IPS DF 6.9 (cell line): Measurements from ENCODE around the gene PRICKLE2.

Experiments used
- DNase-seq: peaks from one replicate; pipeline ENCODE4 v3.0.0-alpha.2; 2013; ENCODE audit warnings: low read depth, low spot score
- H3K27ac ChIP-seq: one replicate; pipeline ENCODE4 v1.5.1; 2013; ENCODE audit warnings: low read length, control low read depth
- H3K27me3 ChIP-seq: 2 replicates; pipeline ENCODE4 v1.6.1; 2013; ENCODE audit warnings: mild to moderate bottlenecking, low read length; ENCODE audit not compliant: control insufficient read depth, insufficient read depth
- H3K36me3 ChIP-seq: 2 replicates; pipeline ENCODE4 v1.6.1; 2013; ENCODE audit warnings: low read length; ENCODE audit not compliant: control insufficient read depth, insufficient read depth
- H3K4me1 ChIP-seq: 2 replicates; pipeline ENCODE4 v1.6.1; 2013; ENCODE audit warnings: low read length; ENCODE audit not compliant: control insufficient read depth, insufficient read depth
- H3K4me3 ChIP-seq: 2 replicates; pipeline ENCODE4 v1.5.1; 2013; ENCODE audit warnings: mild to moderate bottlenecking, low read length
- H3K9me3 ChIP-seq: 2 replicates; pipeline ENCODE4 v1.6.1; 2013; ENCODE audit warnings: low read length, inconsistent platforms; ENCODE audit not compliant: control insufficient read depth, insufficient read depth
- WGBS: extraction: QIAGEN DNeasy Blood & Tissue Kit; methylation state at CpG from one replicate; pipeline ENCODE4 v1.1.7; 2013; ENCODE audit warnings: mixed read lengths, missing lambda C conversion rate; ENCODE audit not compliant: insufficient read length, insufficient coverage; 5-methylcytosine and 5-hydroxymethylcytosine counted together

PRICKLE2 gene

GRCh38 chr3:64224826-64225610, at the start of gene PRICKLE2:
Gene PRICKLE2, minus strand, starts transcription at chr3:64225466. Its CDS starts 26,539 bp downstream, at chr3:64198927.
- no peaks in the 10 kb centered on the region; the same call in 1 of the 2 replicates for H3K27me3 ChIP-seq
- DNase-seq = no peak
- no peak within 1 kb of the TSS for H3K27ac ChIP-seq
- no peak within 1 kb of the TSS for H3K4me3 ChIP-seq
- no CpG with 5 or more reads among the region's 13 CpGs for whole genome bisulfite sequencing
- H3K36me3 ChIP-seq = no peaks in the 10 kb centered on the region
- H3K9me3 ChIP-seq = no peaks in the 10 kb centered on the region
- peaks cover 2% of the 10 kb centered on the region; the same call in 1 of the 2 replicates for H3K4me1 ChIP-seq

- no CpG with 5 or more reads among the region's 3 CpGs for WGBS
- H3K9me3 ChIP-seq = no peaks in the 10 kb centered on the region
- H3K27me3 ChIP-seq = no peaks in the 10 kb centered on the region
- no peak overlapping the region for H3K4me3 ChIP-seq
- peaks cover 2% of the 10 kb centered on the region; the same call in 1 of the 2 replicates for H3K4me1 ChIP-seq
- no peak overlapping the region for H3K27ac ChIP-seq
- DNase-seq = no peak
- H3K36me3 ChIP-seq = no peaks in the 10 kb centered on the region
Measured at GRCh38 chr3:64272842-64273241, 47.6 kb upstream of the PRICKLE2 start.

GRCh38 chr3:64272271-64272670, 47.0 kb upstream of the PRICKLE2 start:
- no CpG with 5 or more reads among the region's 2 CpGs for WGBS
- H3K27ac ChIP-seq = no peak overlapping the region
- H3K27me3 ChIP-seq = no peaks in the 10 kb centered on the region
- peaks cover 2% of the 10 kb centered on the region; the same call in 1 of the 2 replicates for H3K4me1 ChIP-seq
- H3K36me3 ChIP-seq = no peaks in the 10 kb centered on the region
- no peak for DNase-seq
- H3K4me3 ChIP-seq = no peak overlapping the region
- no peaks in the 10 kb centered on the region for H3K9me3 ChIP-seq

DNA sequence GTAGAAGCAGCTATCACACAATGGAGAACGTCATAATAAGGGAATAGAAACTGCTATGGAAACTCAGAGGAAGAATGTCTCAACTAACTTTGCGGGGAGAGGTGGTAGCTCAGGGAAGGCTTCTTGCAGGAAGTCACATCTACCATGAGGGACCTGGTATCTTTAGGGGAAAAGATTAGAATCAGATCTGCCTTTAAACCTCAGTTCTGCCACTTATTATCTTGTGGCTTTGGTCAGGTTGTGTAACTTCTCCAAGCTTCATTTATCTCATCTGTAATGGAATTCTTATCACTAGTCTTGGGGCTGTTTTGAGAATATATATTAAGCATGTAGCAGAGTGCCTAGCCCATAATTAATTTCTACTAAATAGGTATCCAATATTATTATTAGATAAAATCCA, 46.4 kb upstream of the PRICKLE2 start:
- no peaks in the 10 kb centered on the region for H3K27me3 ChIP-seq
- peaks cover 2% of the 10 kb centered on the region; the same call in 1 of the 2 replicates for H3K4me1 ChIP-seq
- H3K27ac ChIP-seq = no peak overlapping the region
- H3K4me3 ChIP-seq = no peak overlapping the region
- WGBS = no CpG with 5 or more reads among the region's 2 CpGs
- DNase-seq = no peak
- H3K36me3 ChIP-seq = no peaks in the 10 kb centered on the region
- H3K9me3 ChIP-seq = no peaks in the 10 kb centered on the region

GRCh38 chr3:64270866-64271260, 45.6 kb upstream of the PRICKLE2 start:
- no peaks in the 10 kb centered on the region for H3K36me3 ChIP-seq
- peaks cover 2% of the 10 kb centered on the region; the same call in 1 of the 2 replicates for H3K4me1 ChIP-seq
- H3K27me3 ChIP-seq = no peaks in the 10 kb centered on the region
- WGBS = no CpG with 5 or more reads among the region's 3 CpGs
- H3K9me3 ChIP-seq = no peaks in the 10 kb centered on the region
- H3K4me3 ChIP-seq = no peak overlapping the region
- no peak for DNase-seq
- H3K27ac ChIP-seq = no peak overlapping the region

GRCh38 chr3:64270142-64270865, 45.0 kb upstream of the PRICKLE2 start:
- Histone ChIP-seq H3K9me3 (no peaks in the 10 kb centered on the region), H3K36me3 (no peaks in the 10 kb centered on the region), H3K4me3 (no peak overlapping the region), H3K27me3 (no peaks in the 10 kb centered on the region), H3K4me1 (peaks cover 2% of the 10 kb centered on the region; the same call in 1 of the 2 replicates), H3K27ac (no peak overlapping the region)
- WGBS = no CpG with 5 or more reads among the region's 2 CpGs
- DNase-seq = no peak

- Histone ChIP-seq H3K4me3 (no peak overlapping the region), H3K9me3 (no peaks in the 10 kb centered on the region), H3K4me1 (peaks cover 2% of the 10 kb centered on the region; the same call in 1 of the 2 replicates), H3K36me3 (no peaks in the 10 kb centered on the region), H3K27ac (no peak overlapping the region), H3K27me3 (no peaks in the 10 kb centered on the region)
- no CpG with 5 or more reads among the region's 4 CpGs for WGBS
- no peak for DNase-seq
Measured at GRCh38 chr3:64268926-64269325, 43.7 kb upstream of the PRICKLE2 start.

DNA sequence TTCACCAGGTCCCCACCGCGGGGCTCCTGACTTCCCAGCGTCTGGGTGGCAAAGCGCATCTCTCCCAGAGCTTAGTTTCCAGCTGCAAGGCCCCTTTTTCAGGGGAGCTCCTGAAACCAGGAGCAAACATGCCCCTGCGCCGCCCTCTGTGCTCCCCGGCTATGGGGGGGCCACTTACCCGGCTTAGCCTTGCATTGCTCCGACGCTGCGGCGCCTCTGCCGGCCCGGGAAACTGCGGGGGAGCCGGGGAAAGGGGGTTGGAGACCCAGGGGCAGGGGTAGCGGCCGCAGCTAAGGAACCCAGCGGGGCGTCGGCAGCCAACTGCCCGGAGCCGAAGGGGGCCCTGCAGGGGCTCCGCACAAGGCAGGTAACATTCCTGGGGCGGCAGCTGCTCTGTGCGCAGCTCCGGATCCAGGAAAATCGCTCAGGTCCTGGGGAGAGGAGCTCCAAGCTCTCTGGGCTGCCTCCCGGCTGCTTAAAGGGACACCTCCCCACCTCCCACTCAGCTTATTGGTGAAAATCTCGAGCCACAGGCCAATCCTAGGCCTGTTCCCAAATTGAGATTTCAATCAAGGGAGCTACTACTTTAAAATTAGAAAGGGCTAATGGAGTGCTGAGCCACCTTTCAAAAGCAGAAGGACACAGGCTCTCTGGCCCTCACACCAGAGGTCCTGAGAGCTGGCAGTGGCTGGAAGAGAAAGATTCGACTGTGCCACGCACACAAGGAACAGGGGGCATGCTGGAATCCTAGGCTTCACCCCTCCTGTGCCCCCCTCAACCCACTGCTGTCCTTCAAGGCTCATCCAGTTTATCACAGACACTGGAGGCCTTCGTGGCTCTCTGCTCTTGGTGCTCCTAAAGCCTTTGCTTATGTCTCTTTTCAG, 42.7 kb upstream of the PRICKLE2 start:
- Histone ChIP-seq H3K9me3 (no peaks in the 10 kb centered on the region), H3K27me3 (no peaks in the 10 kb centered on the region), H3K4me3 (peak overlapping the region; percentile 39; the same call in 1 of the 2 replicates), H3K4me1 (peaks cover 2% of the 10 kb centered on the region; the same call in 1 of the 2 replicates), H3K27ac (no peak overlapping the region), H3K36me3 (no peaks in the 10 kb centered on the region)
- no CpG with 5 or more reads among the region's 33 CpGs for WGBS
- DNase-seq = no peak

DNA sequence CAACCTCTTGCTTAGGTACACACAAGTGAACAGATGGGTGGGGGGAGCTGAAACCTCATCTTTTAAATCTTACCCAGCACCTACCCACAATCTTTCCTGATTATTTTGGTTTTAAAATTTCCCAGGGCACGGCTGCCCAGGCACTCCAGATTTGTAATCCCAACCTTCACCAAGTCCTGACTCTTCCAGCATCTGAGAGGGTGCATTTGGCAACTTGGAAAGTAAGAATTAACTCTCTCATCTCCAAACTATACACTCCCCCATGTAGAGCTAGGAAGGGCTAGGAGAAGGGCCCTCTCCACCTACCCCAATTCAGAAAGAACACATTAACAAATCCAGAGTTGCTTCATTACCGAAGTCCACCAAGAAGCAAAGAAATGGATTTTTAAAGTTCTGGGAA, 41.7 kb upstream of the PRICKLE2 start:
- no CpG with 5 or more reads among the region's 2 CpGs for WGBS
- Histone ChIP-seq H3K27me3 (no peaks in the 10 kb centered on the region), H3K9me3 (no peaks in the 10 kb centered on the region), H3K36me3 (no peaks in the 10 kb centered on the region), H3K27ac (no peak overlapping the region), H3K4me1 (peaks cover 2% of the 10 kb centered on the region; the same call in 1 of the 2 replicates), H3K4me3 (no peak overlapping the region)
- DNase-seq = no peak
